Measurements from ENCODE around the gene LEMD3. TPM values are rescaled to one million over a fixed set of nuclear protein-coding genes. Genes with fewer than 3 reads are reported as not detected.

Gene LEMD3
- total RNA-seq, 2 experiments from 2014 or later, result 15.9 to 17.6 TPM

- Mint-ChIP-seq H3K36me3 (ENCODE audit: low read depth) (peaks cover 27% of the 10 kb centered on the region), H3K9me3 (ENCODE audit: low read depth) (no peaks in the 10 kb centered on the region), H3K27me3 (peaks cover 3% of the 10 kb centered on the region), H3K4me1 (peaks cover 30% of the 10 kb centered on the region), H3K4me3 (peak overlapping the region; percentile 92), H3K27ac (peak overlapping the region; percentile 74)
- ATAC-seq (peak; percentile 52), DNase-seq (peak; percentile 83)
- ChIA-PET POLR2A (interaction anchor here (0.6 to 1.5 kb wide), 2 partner anchors 9 to 14 kb away, joined by 3 read pairs; no protein-coding TSS in a partner anchor), CTCF (interaction anchor here (0.9 to 3.9 kb wide), 4 partner anchors 13 to 66 kb away, joined by 3 to 22 read pairs (median 5); no protein-coding TSS in a partner anchor)
- intact Hi-C loops (cut with DNase I, micrococcal nuclease), result loop anchor here (2.0 to 10.0 kb wide), 5 partner anchors 34 to 486 kb away; partner anchors contain the start of gene WIF1 (in 1 of the 2)
These were observed 962 bp downstream of the LEMD3 start for GRCh38 chr12:65170209-65170881.

GRCh38 chr12:65171073-65171472, 1.7 kb downstream of the LEMD3 start:
- H3K36me3 Mint-ChIP-seq (ENCODE audit: low read depth), result peaks cover 27% of the 10 kb centered on the region
- H3K4me3 Mint-ChIP-seq, result peak overlapping the region; percentile 92
- peaks cover under 1% of the 10 kb centered on the region for H3K27me3 Mint-ChIP-seq
- POLR2A ChIA-PET, result interaction anchor here (0.6 kb wide), 1 partner anchor 13 kb away, joined by 3 read pairs; no protein-coding TSS in a partner anchor
- ATAC-seq, result no peak
- H3K27ac Mint-ChIP-seq, result peak overlapping the region; percentile 74
- intact Hi-C loops (cut with DNase I, micrococcal nuclease), result loop anchor here (2.0 to 10.0 kb wide), 5 partner anchors 34 to 486 kb away; partner anchors contain the start of gene WIF1 (in 1 of the 2)
- CTCF ChIA-PET, result interaction anchor here (0.9 to 1.1 kb wide), 2 partner anchors 14 to 25 kb away, joined by 3 read pairs; no protein-coding TSS in a partner anchor
- H3K4me1 Mint-ChIP-seq, result peaks cover 30% of the 10 kb centered on the region
- no peaks in the 10 kb centered on the region for H3K9me3 Mint-ChIP-seq (ENCODE audit: low read depth)
- DNase-seq, result peak; percentile 18

- intact Hi-C loops (cut with DNase I, micrococcal nuclease), result loop anchor here (2.0 to 10.0 kb wide), 5 partner anchors 33 to 487 kb away; partner anchors contain the start of gene WIF1 (in 1 of the 2)
- Mint-ChIP-seq H3K9me3 (ENCODE audit: low read depth) (no peaks in the 10 kb centered on the region), H3K27me3 (no peaks in the 10 kb centered on the region), H3K4me3 (peak overlapping the region; percentile 92), H3K4me1 (peaks cover 30% of the 10 kb centered on the region), H3K27ac (peak overlapping the region; percentile 13), H3K36me3 (ENCODE audit: low read depth) (peaks cover 27% of the 10 kb centered on the region)
- ChIA-PET POLR2A (interaction anchor here (0.6 to 0.9 kb wide), 2 partner anchors 10 to 60 kb away, joined by 3 to 4 read pairs; no protein-coding TSS in a partner anchor), CTCF (interaction anchor here (0.7 to 1.5 kb wide), 5 partner anchors 9 to 375 kb away, joined by 3 to 5 read pairs (median 4); no protein-coding TSS in a partner anchor)
- no peak for ATAC-seq
- no peak for DNase-seq
These were observed 2.5 kb downstream of the LEMD3 start for GRCh38 chr12:65171870-65172269.

GRCh38 chr12:65175385-65175784, 6.0 kb downstream of the LEMD3 start:
- Mint-ChIP-seq H3K27ac (no peak overlapping the region), H3K9me3 (ENCODE audit: low read depth) (no peaks in the 10 kb centered on the region), H3K4me1 (peaks cover 27% of the 10 kb centered on the region), H3K4me3 (no peak overlapping the region), H3K27me3 (no peaks in the 10 kb centered on the region), H3K36me3 (ENCODE audit: low read depth) (peaks cover 23% of the 10 kb centered on the region)
- CTCF ChIA-PET, result interaction anchor here (1.0 kb wide), 1 partner anchor 17 kb away, joined by 4 read pairs; no protein-coding TSS in a partner anchor
- intact Hi-C loops (cut with DNase I, micrococcal nuclease), result loop anchor here in 1 of 2 experiments (10.0 kb wide), 1 partner anchor 491 kb away; no protein-coding TSS in a partner anchor
- no peak for DNase-seq
- ATAC-seq, result no peak
- POLR2A ChIA-PET, result no interaction called here

- ATAC-seq (no peak), DNase-seq (no peak)
- Mint-ChIP-seq H3K27me3 (no peaks in the 10 kb centered on the region), H3K9me3 (ENCODE audit: low read depth) (no peaks in the 10 kb centered on the region), H3K4me1 (peaks cover 51% of the 10 kb centered on the region), H3K4me3 (no peak overlapping the region), H3K36me3 (ENCODE audit: low read depth) (peaks cover 18% of the 10 kb centered on the region), H3K27ac (no peak overlapping the region)
- CTCF ChIA-PET, result interaction anchor here (1.6 to 1.7 kb wide), 3 partner anchors 9 to 49 kb away, joined by 4 to 9 read pairs (median 5); no protein-coding TSS in a partner anchor
- POLR2A ChIA-PET, result interaction anchor here (0.8 kb wide), 1 partner anchor 10 kb away, joined by 3 read pairs; no protein-coding TSS in a partner anchor
- intact Hi-C loops (cut with DNase I, micrococcal nuclease), result no loop called here
These were observed 12.8 kb downstream of the LEMD3 start for GRCh38 chr12:65182012-65182739.

- no peak overlapping the region for H3K27ac Mint-ChIP-seq
- ChIA-PET POLR2A (interaction anchor here (0.6 kb wide), 1 partner anchor 14 kb away, joined by 3 read pairs; no protein-coding TSS in a partner anchor), CTCF (interaction anchor here (1.0 kb wide), 1 partner anchor 13 kb away, joined by 3 read pairs; no protein-coding TSS in a partner anchor)
These were observed 14.9 kb downstream of the LEMD3 start for GRCh38 chr12:65184176-65184857.

GRCh38 chr12:65184858-65185229, 15.5 kb downstream of the LEMD3 start:
- no peak for DNase-seq
- peaks cover 26% of the 10 kb centered on the region for H3K36me3 Mint-ChIP-seq (ENCODE audit: low read depth)
- H3K4me1 Mint-ChIP-seq, result peaks cover 59% of the 10 kb centered on the region
- ChIA-PET POLR2A (no interaction called here), CTCF (interaction anchor here (1.0 kb wide), 1 partner anchor 14 kb away, joined by 3 read pairs; no protein-coding TSS in a partner anchor)
- H3K4me3 Mint-ChIP-seq, result no peak overlapping the region
- no peak for ATAC-seq
- no peaks in the 10 kb centered on the region for H3K27me3 Mint-ChIP-seq
- H3K9me3 Mint-ChIP-seq (ENCODE audit: low read depth), result no peaks in the 10 kb centered on the region
- intact Hi-C loops (cut with DNase I, micrococcal nuclease), result no loop called here
- H3K27ac Mint-ChIP-seq, result no peak overlapping the region

More at GRCh38 chr12:65184176-65184857, 14.9 kb downstream of the LEMD3 start:
- H3K9me3 Mint-ChIP-seq (ENCODE audit: low read depth), result no peaks in the 10 kb centered on the region
- DNase-seq, result no peak
- H3K4me1 Mint-ChIP-seq, result peaks cover 59% of the 10 kb centered on the region
- intact Hi-C loops (cut with DNase I, micrococcal nuclease), result no loop called here
- no peaks in the 10 kb centered on the region for H3K27me3 Mint-ChIP-seq
- H3K4me3 Mint-ChIP-seq, result no peak overlapping the region
- ATAC-seq, result no peak
- peaks cover 26% of the 10 kb centered on the region for H3K36me3 Mint-ChIP-seq (ENCODE audit: low read depth)

GRCh38 chr12:65187665-65188064, 18.3 kb downstream of the LEMD3 start:
- no peak for DNase-seq
- no peak for ATAC-seq
- ChIA-PET POLR2A (no interaction called here), CTCF (interaction anchor here (0.6 to 0.9 kb wide), 2 partner anchors 22 to 861 kb away, joined by 3 to 5 read pairs; no protein-coding TSS in a partner anchor)
- intact Hi-C loops (cut with DNase I, micrococcal nuclease), result no loop called here
- Mint-ChIP-seq H3K9me3 (ENCODE audit: low read depth) (no peaks in the 10 kb centered on the region), H3K27me3 (no peaks in the 10 kb centered on the region), H3K27ac (no peak overlapping the region), H3K4me3 (no peak overlapping the region), H3K36me3 (ENCODE audit: low read depth) (peaks cover 35% of the 10 kb centered on the region), H3K4me1 (peaks cover 64% of the 10 kb centered on the region)

GRCh38 chr12:65188179-65188701, 18.9 kb downstream of the LEMD3 start:
- Mint-ChIP-seq H3K9me3 (ENCODE audit: low read depth) (no peaks in the 10 kb centered on the region), H3K4me1 (peaks cover 66% of the 10 kb centered on the region), H3K4me3 (no peak overlapping the region), H3K27me3 (no peaks in the 10 kb centered on the region), H3K36me3 (ENCODE audit: low read depth) (peaks cover 40% of the 10 kb centered on the region), H3K27ac (no peak overlapping the region)
- POLR2A ChIA-PET, result no interaction called here
- intact Hi-C loops (cut with DNase I, micrococcal nuclease), result no loop called here
- CTCF ChIA-PET, result no interaction called here
- no peak for ATAC-seq
- no peak for DNase-seq

GRCh38 chr12:65189028-65189718, 19.8 kb downstream of the LEMD3 start:
- ChIA-PET POLR2A (no interaction called here), CTCF (no interaction called here)
- H3K4me3 Mint-ChIP-seq, result no peak overlapping the region
- no peak for ATAC-seq
- no peaks in the 10 kb centered on the region for H3K27me3 Mint-ChIP-seq
- H3K9me3 Mint-ChIP-seq (ENCODE audit: low read depth), result peaks cover 2% of the 10 kb centered on the region
- peaks cover 45% of the 10 kb centered on the region for H3K36me3 Mint-ChIP-seq (ENCODE audit: low read depth)
- no peak for DNase-seq
- no peak overlapping the region for H3K27ac Mint-ChIP-seq
- intact Hi-C loops (cut with DNase I, micrococcal nuclease), result no loop called here
- H3K4me1 Mint-ChIP-seq, result peaks cover 59% of the 10 kb centered on the region
